ENCODE results near the gene PHF23. TPM values are rescaled to one million over a fixed set of nuclear protein-coding genes. Genes with fewer than 3 reads are reported as not detected.

PHF23 gene
- total and polyA plus RNA-seq, 2 donors: 47.5 to 51.6 TPM

DNA sequence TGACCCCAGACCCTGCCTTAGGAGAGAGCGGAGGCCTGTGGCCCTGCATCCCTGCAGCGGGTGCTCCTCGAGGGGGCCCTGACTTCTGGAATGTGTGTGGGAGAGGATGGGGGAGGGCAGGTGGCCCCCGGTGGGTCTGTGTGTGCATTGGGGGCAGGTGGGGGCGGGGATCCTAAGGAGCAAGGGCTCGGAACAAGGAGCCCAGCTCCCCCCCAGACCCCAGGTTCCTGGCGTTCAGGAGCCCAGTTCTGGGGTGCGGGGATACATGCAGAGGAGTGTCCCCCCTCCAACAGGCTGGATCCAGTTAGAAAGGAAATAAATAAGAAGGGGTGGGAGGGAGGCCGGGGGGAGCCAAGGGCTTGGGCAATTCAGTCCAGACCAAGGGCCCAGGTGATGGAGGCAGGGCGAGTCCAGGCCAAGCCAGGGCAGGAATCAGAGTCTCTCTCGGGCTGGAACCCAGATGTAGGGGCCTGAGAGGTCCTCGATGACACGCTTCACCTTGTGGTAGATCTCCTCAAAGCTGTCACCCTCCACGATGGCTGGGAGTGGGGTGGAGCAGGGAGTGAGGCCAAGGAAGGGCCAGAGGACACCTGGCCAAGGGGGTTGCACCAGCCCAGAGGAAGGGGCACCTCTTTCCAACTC is 48.9 kb downstream of the PHF23 start:
- Histone ChIP-seq H3K27me3 (ENCODE audit: control insufficient read depth in 2 of 2, insufficient read depth in 1 of 2, low read length in 1 of 2) (no peaks in the 10 kb centered on the region), H3K9me3 (ENCODE audit: control insufficient read depth in 2 of 2, insufficient read depth in 1 of 2, low read length in 1 of 2) (no peaks in the 10 kb centered on the region), H3K4me3 (ENCODE audit: low read length in 2 of 2) (no peak overlapping the region), H3K4me1 (ENCODE audit: control insufficient read depth in 2 of 2, insufficient read depth in 2 of 2, low read length in 2 of 2) (no peaks in the 10 kb centered on the region), H3K27ac (ENCODE audit: low read depth in 1 of 2, low read length in 1 of 2) (no peak overlapping the region), H3K36me3 (ENCODE audit: control insufficient read depth in 2 of 2, insufficient read depth in 2 of 2, low read length in 1 of 2) (peaks cover 40 to 50% of the 10 kb centered on the region in 2 donors)
- no peak for DNase-seq (ENCODE audit: low read depth in 6 of 9, low spot score in 9 of 9)
- 95% methylated on average over 14 of the region's 14 CpGs for WGBS

DNA sequence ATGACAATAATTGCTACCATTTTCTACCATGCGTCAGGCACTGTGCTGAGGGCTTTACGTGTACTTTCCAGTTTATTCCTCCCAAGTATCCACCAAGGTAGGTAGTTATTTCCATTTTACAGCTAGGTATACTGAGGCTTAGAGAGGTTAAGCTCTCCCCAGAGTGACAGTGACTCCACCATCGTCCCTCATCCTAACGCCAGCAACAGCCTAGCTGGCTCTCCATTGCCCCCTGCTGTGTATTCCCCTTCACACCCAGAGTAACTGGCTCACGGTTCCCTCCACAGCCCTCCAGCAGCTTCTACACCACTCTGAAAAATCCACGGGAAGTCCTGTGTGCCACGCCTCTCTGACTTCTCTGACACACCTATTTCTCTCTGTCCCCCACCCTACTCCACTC is 53.0 kb downstream of the PHF23 start:
- no peaks in the 10 kb centered on the region for H3K4me1 ChIP-seq (ENCODE audit: control insufficient read depth in 2 of 2, insufficient read depth in 2 of 2, low read length in 2 of 2)
- no peak for DNase-seq (ENCODE audit: low read depth in 6 of 9, low spot score in 9 of 9)
- no peaks in the 10 kb centered on the region for H3K9me3 ChIP-seq (ENCODE audit: control insufficient read depth in 2 of 2, insufficient read depth in 1 of 2, low read length in 1 of 2)
- H3K36me3 ChIP-seq (ENCODE audit: control insufficient read depth in 2 of 2, insufficient read depth in 2 of 2, low read length in 1 of 2): peaks cover 12 to 18% of the 10 kb centered on the region in 2 donors
- no peak overlapping the region for H3K27ac ChIP-seq (ENCODE audit: low read depth in 1 of 2, low read length in 1 of 2)
- no peaks in the 10 kb centered on the region for H3K27me3 ChIP-seq (ENCODE audit: control insufficient read depth in 2 of 2, insufficient read depth in 1 of 2, low read length in 1 of 2)
- H3K4me3 ChIP-seq (ENCODE audit: low read length in 2 of 2): no peak overlapping the region
- 80% methylated on average over 7 of the region's 7 CpGs for WGBS

Other genes starting within 250 kb of the PHF23 start
Only the 30 nearest of the 36 such genes appear.
- 0.42 TPM for gene SLC16A13, start 203.4 kb downstream of the PHF23 start, total RNA-seq
- gene SLC16A13, start 203.4 kb downstream of the PHF23 start, polyA plus RNA-seq: 2.5 TPM
- gene SLC16A11, start 195.4 kb downstream of the PHF23 start, total RNA-seq: 0.52 TPM
- gene SLC16A11, start 195.4 kb downstream of the PHF23 start, polyA plus RNA-seq: 7.4 TPM
- 8.6 TPM for gene CLEC10A, start 159.2 kb downstream of the PHF23 start, total RNA-seq
- gene CLEC10A, start 159.2 kb downstream of the PHF23 start, polyA plus RNA-seq: 11.2 TPM
- gene ASGR2, start 124.6 kb downstream of the PHF23 start, total RNA-seq: 0.85 TPM
- 4.7 TPM for gene ASGR2, start 124.6 kb downstream of the PHF23 start, polyA plus RNA-seq
- gene ASGR1, start 60.1 kb downstream of the PHF23 start, total RNA-seq: 0.90 TPM
- gene ASGR1, start 60.1 kb downstream of the PHF23 start, polyA plus RNA-seq: 3.3 TPM
- gene DLG4, start 19.6 kb downstream of the PHF23 start, total RNA-seq: 8.5 TPM
- gene DLG4, start 19.6 kb downstream of the PHF23 start, polyA plus RNA-seq: 15.1 TPM
- gene ACADVL, start 19.5 kb downstream of the PHF23 start, total RNA-seq: 221 TPM
- 990 TPM for gene ACADVL, start 19.5 kb downstream of the PHF23 start, polyA plus RNA-seq
- gene DVL2, start 4.9 kb downstream of the PHF23 start, total RNA-seq: 21.8 TPM
- 26.6 TPM for gene DVL2, start 4.9 kb downstream of the PHF23 start, polyA plus RNA-seq
- 245 TPM for gene GABARAP, start 3.0 kb upstream of the PHF23 start, total RNA-seq
- gene GABARAP, start 3.0 kb upstream of the PHF23 start, polyA plus RNA-seq: 846 TPM
- 19.5 TPM for gene CTDNEP1, start 12.3 kb upstream of the PHF23 start, total RNA-seq
- gene CTDNEP1, start 12.3 kb upstream of the PHF23 start, polyA plus RNA-seq: 79.7 TPM
- gene ELP5, start 12.8 kb upstream of the PHF23 start, total RNA-seq: 50.7 TPM
- gene ELP5, start 12.8 kb upstream of the PHF23 start, polyA plus RNA-seq: 35.9 TPM
- 6.3 TPM for gene CLDN7, start 23.0 kb upstream of the PHF23 start, total RNA-seq
- gene CLDN7, start 23.0 kb upstream of the PHF23 start, polyA plus RNA-seq: 34.9 TPM
- gene SLC2A4, start 42.3 kb upstream of the PHF23 start, total RNA-seq: 0.19 TPM
- 1.2 TPM for gene SLC2A4, start 42.3 kb upstream of the PHF23 start, polyA plus RNA-seq
- gene YBX2, start 55.2 kb upstream of the PHF23 start, total RNA-seq: 0.66 TPM
- gene YBX2, start 55.2 kb upstream of the PHF23 start, polyA plus RNA-seq: 0.48 TPM
- 305 TPM for gene EIF5A, start 68.2 kb upstream of the PHF23 start, total RNA-seq
- gene EIF5A, start 68.2 kb upstream of the PHF23 start, polyA plus RNA-seq: 324 TPM
- gene GPS2, start 75.9 kb upstream of the PHF23 start, total RNA-seq: 49.2 TPM
- 71.3 TPM for gene GPS2, start 75.9 kb upstream of the PHF23 start, polyA plus RNA-seq
- gene NEURL4, start 89.9 kb upstream of the PHF23 start, total RNA-seq: 12.3 TPM
- gene NEURL4, start 89.9 kb upstream of the PHF23 start, polyA plus RNA-seq: 39.6 TPM
- 167 TPM for gene ACAP1, start 97.1 kb upstream of the PHF23 start, total RNA-seq
- gene ACAP1, start 97.1 kb upstream of the PHF23 start, polyA plus RNA-seq: 364 TPM
- 3.0 TPM for gene KCTD11, start 112.7 kb upstream of the PHF23 start, total RNA-seq
- gene KCTD11, start 112.7 kb upstream of the PHF23 start, polyA plus RNA-seq: 9.9 TPM
- gene TMEM95, start 115.7 kb upstream of the PHF23 start, total RNA-seq: not detected
- 0.05 TPM for gene TMEM95, start 115.7 kb upstream of the PHF23 start, polyA plus RNA-seq
- 1.8 TPM for gene TNK1, start 141.6 kb upstream of the PHF23 start, total RNA-seq
- gene TNK1, start 141.6 kb upstream of the PHF23 start, polyA plus RNA-seq: 7.2 TPM
- 9.3 TPM for gene PLSCR3, start 155.1 kb upstream of the PHF23 start, total RNA-seq
- gene PLSCR3, start 155.1 kb upstream of the PHF23 start, polyA plus RNA-seq: 32.7 TPM
- gene TMEM256, start 164.6 kb upstream of the PHF23 start, total RNA-seq: 109 TPM
- gene TMEM256, start 164.6 kb upstream of the PHF23 start, polyA plus RNA-seq: 152 TPM
- 0.38 TPM for gene NLGN2, start 168.4 kb upstream of the PHF23 start, total RNA-seq
- gene NLGN2, start 168.4 kb upstream of the PHF23 start, polyA plus RNA-seq: 5.6 TPM
- not detected for gene SPEM1, start 180.9 kb upstream of the PHF23 start, total RNA-seq
- not detected for gene SPEM1, start 180.9 kb upstream of the PHF23 start, polyA plus RNA-seq
- gene SPEM2, start 186.2 kb upstream of the PHF23 start, total RNA-seq: not detected
- 0.02 TPM for gene SPEM2, start 186.2 kb upstream of the PHF23 start, polyA plus RNA-seq
- not detected for gene SPEM3, start 189.4 kb upstream of the PHF23 start, total RNA-seq
- not detected for gene SPEM3, start 189.4 kb upstream of the PHF23 start, polyA plus RNA-seq
- 6.8 TPM for gene TMEM102, start 196.0 kb upstream of the PHF23 start, total RNA-seq
- gene TMEM102, start 196.0 kb upstream of the PHF23 start, polyA plus RNA-seq: 5.1 TPM
- gene FGF11, start 200.1 kb upstream of the PHF23 start, total RNA-seq: 5.8 TPM
- gene FGF11, start 200.1 kb upstream of the PHF23 start, polyA plus RNA-seq: 5.5 TPM
- gene CHRNB1, start 205.6 kb upstream of the PHF23 start, total RNA-seq: 12.9 TPM
- gene CHRNB1, start 205.6 kb upstream of the PHF23 start, polyA plus RNA-seq: 18.5 TPM

Data from thymus (tissue), 11 donors.